Measurements from ENCODE around the gene ACOX1. TPM values are rescaled to one million over a fixed set of nuclear protein-coding genes. Genes with fewer than 3 reads are reported as not detected.

Gene ACOX1
- total RNA-seq, 1 experiment from 2014 or later = 50.2 TPM

DNA sequence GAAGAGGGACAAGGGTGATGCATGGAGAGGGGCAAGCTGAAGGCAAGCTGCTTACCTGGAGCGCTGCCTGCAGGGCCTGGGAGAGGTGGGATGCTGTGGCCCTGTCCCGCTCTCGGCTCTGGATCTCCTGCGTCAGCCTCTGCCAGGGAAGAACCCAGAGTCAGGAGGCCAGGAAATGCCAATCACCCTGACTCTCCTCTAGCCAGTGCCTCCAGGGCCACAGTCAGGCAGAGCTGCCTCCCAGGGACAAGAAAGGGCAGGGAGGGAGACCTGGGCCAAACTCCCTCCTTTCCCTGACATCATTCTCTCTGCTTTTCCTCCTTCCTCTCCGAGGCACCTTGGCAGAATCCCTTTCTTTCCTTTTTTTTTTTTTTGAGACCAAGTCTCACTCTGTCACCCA is 33.0 kb upstream of the ACOX1 start:
- POLR2A ChIA-PET = no interaction called here
- intact Hi-C loops (cut with micrococcal nuclease) = loop anchor here (5.0 kb wide), 1 partner anchor 170 kb away; no protein-coding TSS in a partner anchor

More for the DNA sequence above, 33.0 kb upstream of the ACOX1 start:
- Histone ChIP-seq H3K9me3 (ENCODE audit: control insufficient read depth in 1 of 2, insufficient read depth in 1 of 2, low read depth in 1 of 2, low read length in 2 of 2) (no peaks in the 10 kb centered on the region), H3K27me3 (ENCODE audit: insufficient read depth, low read length) (no peaks in the 10 kb centered on the region), H3K9me2 (ENCODE audit: insufficient read depth) (no peaks in the 10 kb centered on the region), H3K36me3 (ENCODE audit: control insufficient read depth in 1 of 2, insufficient read depth in 2 of 2, low read length in 2 of 2) (peaks cover 30 to 33% of the 10 kb centered on the region in 2 experiments; a peak in 3 of 4 replicates), H3K4me2 (ENCODE audit: low read length) (no peak overlapping the region), H4K20me1 (ENCODE audit: insufficient read depth) (no peaks in the 10 kb centered on the region), H3K4me3 (replicated peaks in 1 of 2; ENCODE audit: low read depth in 1 of 2, low read length in 2 of 2) (no peak overlapping the region), H3K4me1 (ENCODE audit: control insufficient read depth in 1 of 2, insufficient read depth in 2 of 2, low read length in 2 of 2) (peaks cover 0 to 3% of the 10 kb centered on the region in 2 experiments; a peak in 1 of 4 replicates), H3K27ac (ENCODE audit: low read depth, low read length) (no peak overlapping the region; the same call in 1 of the 2 replicates), H3K79me2 (ENCODE audit: insufficient read depth, low read length) (no peaks in the 10 kb centered on the region), H3K9ac (ENCODE audit: low read length) (no peak overlapping the region), H2AFZ (ENCODE audit: low read depth, low read length, poor library complexity, severe bottlenecking) (no peak overlapping the region)
- RAD21 ChIA-PET (ENCODE audit: low non-redundant PET in 1 of 2, low total read pairs in 2 of 2, uncharacterized antibody in 2 of 2, unreplicated experiment in 2 of 2) = no interaction called here
- BruUV-seq (replicated peaks) = no TSS peak
- CTCF ChIA-PET = interaction anchor here (3.0 kb wide), 1 partner anchor 10 kb away, joined by 14 read pairs; the partner anchor contains the start of gene CDK3
- DNase-seq (ENCODE audit: low read depth, low spot score) = no peak
- no peak for ATAC-seq
- TF ChIP-seq, protein P1, sequence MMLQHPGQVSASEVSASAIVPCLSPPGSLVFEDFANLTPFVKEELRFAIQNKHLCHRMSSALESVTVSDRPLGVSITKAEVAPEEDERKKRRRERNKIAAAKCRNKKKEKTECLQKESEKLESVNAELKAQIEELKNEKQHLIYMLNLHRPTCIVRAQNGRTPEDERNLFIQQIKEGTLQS (IDR thresholded peaks at IDR 0.05) = no peak
- TF ChIP-seq JUND (IDR thresholded peaks at IDR 0.05) (no peak), EZH2phosphoT487 (IDR thresholded peaks at IDR 0.05; ENCODE audit: borderline replicate concordance) (no peak), EZH2 (IDR thresholded peaks at IDR 0.05) (no peak), ZFX (IDR thresholded peaks at IDR 0.05) (no peak), YY1 (IDR thresholded peaks at IDR 0.05; ENCODE audit: extremely low read depth, insufficient replicate concordance, low read depth, low read length) (no peak), SRF (IDR thresholded peaks at IDR 0.05; ENCODE audit: low read depth) (no peak), TCF7L2 (IDR thresholded peaks at IDR 0.05; ENCODE audit: borderline replicate concordance, extremely low read depth, insufficient read depth, insufficient read length) (no peak), POLR2A (IDR thresholded peaks at IDR 0.05; ENCODE audit: borderline replicate concordance, extremely low read depth, insufficient read depth, insufficient read length) (no peak), CBX3 (IDR thresholded peaks at IDR 0.05; ENCODE audit: low read depth) (no peak), POLR2AphosphoS5 (IDR thresholded peaks at IDR 0.05; ENCODE audit: low read depth, low read length) (no peak), CEBPB (IDR thresholded peaks at IDR 0.05; ENCODE audit: low read depth) (no peak), SIN3A (IDR thresholded peaks at IDR 0.05; ENCODE audit: low read depth) (no peak), ZNF274 (IDR thresholded peaks at IDR 0.05; ENCODE audit: low read depth, low read length) (no peak)
- TF ChIP-seq, protein P2, sequence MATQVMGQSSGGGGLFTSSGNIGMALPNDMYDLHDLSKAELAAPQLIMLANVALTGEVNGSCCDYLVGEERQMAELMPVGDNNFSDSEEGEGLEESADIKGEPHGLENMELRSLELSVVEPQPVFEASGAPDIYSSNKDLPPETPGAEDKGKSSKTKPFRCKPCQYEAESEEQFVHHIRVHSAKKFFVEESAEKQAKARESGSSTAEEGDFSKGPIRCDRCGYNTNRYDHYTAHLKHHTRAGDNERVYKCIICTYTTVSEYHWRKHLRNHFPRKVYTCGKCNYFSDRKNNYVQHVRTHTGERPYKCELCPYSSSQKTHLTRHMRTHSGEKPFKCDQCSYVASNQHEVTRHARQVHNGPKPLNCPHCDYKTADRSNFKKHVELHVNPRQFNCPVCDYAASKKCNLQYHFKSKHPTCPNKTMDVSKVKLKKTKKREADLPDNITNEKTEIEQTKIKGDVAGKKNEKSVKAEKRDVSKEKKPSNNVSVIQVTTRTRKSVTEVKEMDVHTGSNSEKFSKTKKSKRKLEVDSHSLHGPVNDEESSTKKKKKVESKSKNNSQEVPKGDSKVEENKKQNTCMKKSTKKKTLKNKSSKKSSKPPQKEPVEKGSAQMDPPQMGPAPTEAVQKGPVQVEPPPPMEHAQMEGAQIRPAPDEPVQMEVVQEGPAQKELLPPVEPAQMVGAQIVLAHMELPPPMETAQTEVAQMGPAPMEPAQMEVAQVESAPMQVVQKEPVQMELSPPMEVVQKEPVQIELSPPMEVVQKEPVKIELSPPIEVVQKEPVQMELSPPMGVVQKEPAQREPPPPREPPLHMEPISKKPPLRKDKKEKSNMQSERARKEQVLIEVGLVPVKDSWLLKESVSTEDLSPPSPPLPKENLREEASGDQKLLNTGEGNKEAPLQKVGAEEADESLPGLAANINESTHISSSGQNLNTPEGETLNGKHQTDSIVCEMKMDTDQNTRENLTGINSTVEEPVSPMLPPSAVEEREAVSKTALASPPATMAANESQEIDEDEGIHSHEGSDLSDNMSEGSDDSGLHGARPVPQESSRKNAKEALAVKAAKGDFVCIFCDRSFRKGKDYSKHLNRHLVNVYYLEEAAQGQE (IDR thresholded peaks at IDR 0.05; ENCODE audit: low read depth) = no peak
- TF ChIP-seq, protein P3, sequence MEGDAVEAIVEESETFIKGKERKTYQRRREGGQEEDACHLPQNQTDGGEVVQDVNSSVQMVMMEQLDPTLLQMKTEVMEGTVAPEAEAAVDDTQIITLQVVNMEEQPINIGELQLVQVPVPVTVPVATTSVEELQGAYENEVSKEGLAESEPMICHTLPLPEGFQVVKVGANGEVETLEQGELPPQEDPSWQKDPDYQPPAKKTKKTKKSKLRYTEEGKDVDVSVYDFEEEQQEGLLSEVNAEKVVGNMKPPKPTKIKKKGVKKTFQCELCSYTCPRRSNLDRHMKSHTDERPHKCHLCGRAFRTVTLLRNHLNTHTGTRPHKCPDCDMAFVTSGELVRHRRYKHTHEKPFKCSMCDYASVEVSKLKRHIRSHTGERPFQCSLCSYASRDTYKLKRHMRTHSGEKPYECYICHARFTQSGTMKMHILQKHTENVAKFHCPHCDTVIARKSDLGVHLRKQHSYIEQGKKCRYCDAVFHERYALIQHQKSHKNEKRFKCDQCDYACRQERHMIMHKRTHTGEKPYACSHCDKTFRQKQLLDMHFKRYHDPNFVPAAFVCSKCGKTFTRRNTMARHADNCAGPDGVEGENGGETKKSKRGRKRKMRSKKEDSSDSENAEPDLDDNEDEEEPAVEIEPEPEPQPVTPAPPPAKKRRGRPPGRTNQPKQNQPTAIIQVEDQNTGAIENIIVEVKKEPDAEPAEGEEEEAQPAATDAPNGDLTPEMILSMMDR (IDR thresholded peaks at IDR 0.05 in 2 of 3, conservative IDR thresholded peaks at IDR 0.05 in 1 of 3; ENCODE audit: borderline replicate concordance in 1 of 3, insufficient read depth in 1 of 3, low read depth in 2 of 3, low read length in 2 of 3) = no peak
- TF ChIP-seq, protein P4, sequence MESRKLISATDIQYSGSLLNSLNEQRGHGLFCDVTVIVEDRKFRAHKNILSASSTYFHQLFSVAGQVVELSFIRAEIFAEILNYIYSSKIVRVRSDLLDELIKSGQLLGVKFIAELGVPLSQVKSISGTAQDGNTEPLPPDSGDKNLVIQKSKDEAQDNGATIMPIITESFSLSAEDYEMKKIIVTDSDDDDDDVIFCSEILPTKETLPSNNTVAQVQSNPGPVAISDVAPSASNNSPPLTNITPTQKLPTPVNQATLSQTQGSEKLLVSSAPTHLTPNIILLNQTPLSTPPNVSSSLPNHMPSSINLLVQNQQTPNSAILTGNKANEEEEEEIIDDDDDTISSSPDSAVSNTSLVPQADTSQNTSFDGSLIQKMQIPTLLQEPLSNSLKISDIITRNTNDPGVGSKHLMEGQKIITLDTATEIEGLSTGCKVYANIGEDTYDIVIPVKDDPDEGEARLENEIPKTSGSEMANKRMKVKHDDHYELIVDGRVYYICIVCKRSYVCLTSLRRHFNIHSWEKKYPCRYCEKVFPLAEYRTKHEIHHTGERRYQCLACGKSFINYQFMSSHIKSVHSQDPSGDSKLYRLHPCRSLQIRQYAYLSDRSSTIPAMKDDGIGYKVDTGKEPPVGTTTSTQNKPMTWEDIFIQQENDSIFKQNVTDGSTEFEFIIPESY (IDR thresholded peaks at IDR 0.05; ENCODE audit: extremely low read depth, insufficient replicate concordance, low read length) = no peak
- TF ChIP-seq, protein P5, sequence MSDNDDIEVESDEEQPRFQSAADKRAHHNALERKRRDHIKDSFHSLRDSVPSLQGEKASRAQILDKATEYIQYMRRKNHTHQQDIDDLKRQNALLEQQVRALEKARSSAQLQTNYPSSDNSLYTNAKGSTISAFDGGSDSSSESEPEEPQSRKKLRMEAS (IDR thresholded peaks at IDR 0.05) = no peak

Measured in HCT116 (cell line).